GM18517 (cell line): ENCODE measurements around the gene BCAN.

Source experiments
- ATAC-seq: cut with Tn5 transposase; IDR thresholded peaks from one replicate; pipeline ENCODE4 v1.9.1; 2021; ENCODE audit warnings: mild to moderate bottlenecking, moderate library complexity; ENCODE audit not compliant: unreplicated experiment

Gene BCAN

DNA sequence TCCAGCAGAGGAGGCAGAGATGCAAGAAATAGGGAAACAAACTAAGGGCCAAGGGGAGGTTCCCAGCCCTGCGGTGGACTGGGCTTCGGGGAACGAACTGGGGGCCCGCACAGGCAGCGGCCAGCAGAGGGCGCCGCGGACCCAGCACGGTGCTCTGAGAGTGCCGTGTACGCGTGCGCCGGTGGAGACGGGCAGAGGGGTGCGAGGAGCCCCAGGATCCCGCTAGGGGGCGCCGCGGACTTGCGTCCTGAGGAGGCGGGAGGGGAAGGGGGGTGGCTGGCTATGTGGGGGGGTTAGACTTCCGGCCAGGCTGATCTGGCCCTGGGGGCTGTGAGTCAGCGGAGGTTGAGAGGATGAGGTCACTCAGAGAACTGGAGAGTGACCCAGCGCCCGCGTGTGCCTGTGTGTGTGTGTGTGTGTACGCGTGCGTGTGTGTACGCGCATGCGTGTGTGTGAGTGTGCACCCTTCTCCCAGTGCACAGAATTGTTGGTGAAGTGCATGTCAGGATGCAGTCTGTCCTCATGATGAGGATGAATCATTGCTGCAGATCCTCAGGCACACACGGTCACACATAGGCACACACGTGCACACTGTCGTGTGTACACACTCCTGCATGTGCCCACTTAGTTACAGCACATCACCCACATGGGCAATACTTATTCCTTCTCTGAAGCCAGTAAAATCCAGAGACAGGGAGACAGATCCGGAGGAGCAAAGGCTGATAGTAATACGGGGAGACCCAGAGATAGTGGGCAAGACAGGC is 18.3 kb downstream of the BCAN start:
- ATAC-seq = peak; percentile 45

DNA sequence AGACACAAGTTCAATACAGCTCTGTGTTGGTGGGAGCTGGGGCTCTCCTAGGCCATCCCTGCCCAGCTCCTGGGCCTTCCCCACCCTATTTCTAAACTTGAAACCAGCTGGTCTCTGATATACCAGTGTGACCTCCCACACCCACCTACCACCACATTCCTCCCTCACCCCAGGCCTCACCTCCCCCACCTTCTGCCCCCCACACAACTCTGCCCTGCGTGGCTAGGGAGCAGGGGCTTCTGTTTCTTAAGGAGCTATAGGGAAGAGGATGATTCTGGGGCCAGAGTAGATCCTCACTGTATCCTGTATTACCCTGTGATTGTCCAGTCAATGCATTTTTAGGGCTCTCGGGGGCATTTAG is 18.8 kb downstream of the BCAN start:
- ATAC-seq = peak; percentile 1

DNA sequence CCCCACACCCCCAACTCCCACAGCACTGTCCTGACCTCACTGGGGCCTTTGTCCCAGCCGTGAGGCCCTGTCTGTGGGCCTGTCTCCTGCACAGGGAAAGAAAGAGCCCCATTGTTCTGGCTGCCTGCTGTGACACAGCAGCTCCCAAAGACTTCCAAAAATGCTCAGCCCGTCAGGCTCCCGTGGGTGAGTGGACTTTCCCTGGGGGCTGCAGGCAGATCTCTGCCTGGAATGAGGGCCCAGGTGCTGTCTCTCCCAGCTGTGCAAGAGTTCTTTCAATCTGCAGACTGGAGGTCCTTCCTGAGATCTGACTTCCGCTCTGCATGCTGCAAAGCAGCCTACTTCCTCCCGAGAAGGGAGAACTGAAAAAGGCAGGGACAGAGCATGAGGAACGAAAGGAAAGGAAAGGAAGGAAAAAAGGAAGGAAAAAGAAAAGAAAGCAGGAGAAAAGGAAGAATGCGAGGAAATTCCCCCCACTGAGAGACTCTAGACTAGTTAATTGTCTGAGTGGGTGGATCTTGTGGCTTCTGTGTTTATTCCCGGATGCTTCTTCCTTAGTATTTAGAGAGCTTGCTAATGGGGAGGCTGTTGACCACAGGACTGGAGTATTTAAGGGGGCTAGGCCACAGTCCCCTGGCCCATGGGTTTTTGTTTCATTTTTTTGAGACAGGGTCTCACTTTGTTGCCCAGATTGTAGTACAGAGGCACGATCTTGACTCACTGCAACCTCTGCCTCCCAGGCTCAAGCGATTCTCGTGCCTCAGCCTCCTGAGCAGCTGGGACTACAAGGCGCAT is 20.3 kb downstream of the BCAN start:
- ATAC-seq = no peak

DNA sequence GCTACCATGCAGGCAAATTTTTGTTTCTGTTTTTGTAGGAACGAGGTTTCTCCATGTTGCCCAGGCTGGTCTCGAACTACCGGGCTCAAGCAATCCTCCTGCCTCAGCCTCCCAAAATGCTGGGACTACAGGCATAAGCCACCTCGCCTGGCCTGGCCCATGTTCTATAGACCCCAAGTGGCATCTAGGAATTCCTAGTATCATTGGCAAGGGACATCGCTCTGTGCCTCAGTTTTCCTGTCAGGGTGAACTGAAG is 20.8 kb downstream of the BCAN start:
- ATAC-seq = no peak

DNA sequence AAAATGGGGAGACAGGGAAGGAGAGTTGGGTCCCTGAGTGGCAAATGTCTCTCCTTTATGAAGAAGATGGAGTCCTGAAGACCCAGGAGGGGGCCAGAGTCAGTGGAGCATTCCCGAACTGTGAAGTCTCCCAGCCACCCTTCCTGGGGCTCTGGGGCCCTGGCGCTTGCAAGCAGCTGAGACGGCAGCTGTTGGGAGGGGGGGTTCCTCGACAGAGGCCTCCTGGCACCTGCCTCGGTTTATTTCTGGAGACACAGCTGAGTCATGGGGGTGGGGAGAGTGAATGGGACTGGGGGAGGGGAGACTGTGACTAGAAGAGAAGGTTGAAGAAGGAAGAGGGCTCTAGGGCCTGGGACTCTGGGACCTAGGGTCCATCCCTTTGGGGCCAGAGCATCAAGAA is 21.3 kb downstream of the BCAN start:
- ATAC-seq = no peak

DNA sequence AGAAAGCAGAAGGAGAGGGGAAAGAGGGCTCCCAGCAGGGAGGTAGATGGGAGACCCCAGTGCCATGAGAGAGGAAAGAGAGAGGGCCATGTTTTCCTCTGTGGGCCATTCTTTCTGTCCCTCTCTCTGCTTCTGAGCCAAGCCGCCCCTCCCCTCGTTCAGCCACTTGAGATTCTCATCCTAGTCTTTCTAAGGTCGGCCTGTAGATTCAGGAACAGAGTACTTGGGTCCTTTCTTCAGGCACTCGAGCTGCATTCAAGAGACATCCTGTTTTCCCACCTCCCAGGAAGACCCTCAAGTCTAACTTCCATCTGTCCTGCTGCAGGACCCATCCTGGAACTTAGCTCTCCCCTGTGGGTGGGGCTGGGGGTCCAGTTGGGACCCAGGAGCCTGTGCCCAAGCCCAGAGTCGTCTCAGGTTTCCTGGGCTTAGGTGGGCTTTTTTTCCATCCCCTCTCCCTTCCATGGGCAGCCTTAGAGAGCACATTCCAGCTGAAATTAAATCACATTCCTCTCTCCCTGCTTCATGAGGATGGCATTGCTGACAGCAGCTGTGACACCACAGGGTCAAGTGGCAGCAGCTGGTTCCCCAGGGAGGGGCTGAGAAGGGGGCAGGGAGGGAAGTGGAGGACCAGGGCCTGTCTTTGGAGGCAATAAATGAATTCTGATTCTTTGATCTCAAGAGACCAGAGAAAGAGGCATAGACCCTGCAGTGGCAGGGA is 22.3 kb downstream of the BCAN start:
- ATAC-seq = no peak

DNA sequence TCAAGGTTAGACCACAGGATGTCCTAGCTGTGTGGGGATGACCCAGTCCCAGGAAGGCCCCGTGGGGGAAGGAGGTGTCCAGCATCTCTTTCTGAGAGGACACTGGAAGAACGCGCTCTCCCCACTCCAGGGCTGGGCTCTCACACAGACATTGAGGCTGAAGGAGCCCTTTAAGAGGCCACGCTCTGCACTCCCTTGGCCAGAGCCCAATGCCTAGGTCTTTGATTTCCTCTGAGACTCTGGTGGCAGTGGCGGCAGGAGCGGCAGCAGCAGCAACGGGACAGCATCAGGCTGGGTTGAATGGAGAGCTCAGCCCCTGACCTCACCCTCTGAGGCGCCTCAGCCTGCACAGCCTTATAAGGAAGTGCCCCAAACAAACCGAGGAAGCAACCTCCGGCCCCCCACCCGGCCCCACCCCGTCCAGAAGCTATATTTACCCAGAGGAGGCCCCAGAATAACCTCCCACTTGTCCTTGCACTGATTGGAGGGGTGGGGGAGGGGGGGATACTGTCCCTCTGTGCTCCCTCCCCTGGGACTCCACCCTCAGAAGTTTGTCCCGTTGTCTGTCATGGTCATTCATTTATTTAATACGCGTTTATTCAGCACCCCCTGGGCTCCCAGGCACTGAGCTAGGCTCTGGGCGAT is 23.0 kb downstream of the BCAN start:
- no peak for ATAC-seq

DNA sequence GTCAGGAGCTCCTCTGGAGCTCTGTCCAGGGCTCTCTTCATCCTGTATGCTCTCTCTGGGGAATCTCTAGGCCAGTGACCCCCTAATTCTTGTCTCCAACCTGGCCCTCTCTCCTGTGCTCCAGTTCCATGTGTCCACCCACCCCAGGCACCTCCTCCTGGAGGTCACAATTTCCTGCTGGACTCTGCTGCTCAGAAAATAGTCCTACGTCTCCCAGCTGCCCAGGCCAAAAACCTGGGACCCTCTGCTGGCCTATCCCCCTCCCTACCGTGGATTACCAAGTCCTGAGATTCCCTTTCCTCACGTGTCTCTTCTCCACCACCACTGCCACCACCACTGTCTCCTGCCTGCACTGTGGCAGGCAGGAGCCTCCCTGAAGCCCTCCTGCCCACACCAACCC is 23.6 kb downstream of the BCAN start:
- ATAC-seq = no peak

DNA sequence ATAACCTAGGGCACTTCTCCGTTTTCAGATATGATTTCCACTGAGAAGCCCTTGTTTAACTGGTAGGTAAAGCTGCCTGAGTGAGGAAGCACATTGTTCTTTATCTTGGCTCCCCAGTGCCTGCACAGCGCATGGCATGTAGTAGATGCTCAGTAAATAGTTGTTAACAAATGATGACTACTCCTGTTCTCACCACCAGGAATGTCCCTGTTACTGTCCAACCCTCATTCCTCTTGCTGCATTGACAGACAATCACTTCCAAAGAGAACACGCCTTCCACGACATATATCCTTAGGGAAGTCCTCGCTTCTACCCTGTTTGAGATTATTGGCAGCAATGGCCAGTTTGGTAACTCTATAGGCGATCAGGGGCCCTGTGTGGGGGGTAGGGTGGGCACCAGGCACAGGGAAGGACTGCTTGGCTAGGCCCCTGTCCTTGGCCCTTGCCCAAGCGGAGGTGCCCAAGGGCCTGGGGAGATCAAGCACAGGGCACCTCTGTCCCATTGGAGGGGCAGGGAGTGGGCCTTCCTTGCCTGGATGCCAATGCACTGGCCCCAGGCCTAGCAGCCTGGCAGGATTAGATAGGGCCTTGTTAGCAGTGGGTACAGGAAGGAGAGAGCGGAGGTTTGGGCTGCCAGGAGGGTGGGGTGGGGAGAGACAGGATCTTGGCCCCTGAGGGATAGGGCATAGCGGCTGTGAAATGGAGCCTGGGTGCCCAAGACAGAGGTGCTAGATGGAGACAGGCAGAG is 25.1 kb downstream of the BCAN start:
- ATAC-seq = no peak

DNA sequence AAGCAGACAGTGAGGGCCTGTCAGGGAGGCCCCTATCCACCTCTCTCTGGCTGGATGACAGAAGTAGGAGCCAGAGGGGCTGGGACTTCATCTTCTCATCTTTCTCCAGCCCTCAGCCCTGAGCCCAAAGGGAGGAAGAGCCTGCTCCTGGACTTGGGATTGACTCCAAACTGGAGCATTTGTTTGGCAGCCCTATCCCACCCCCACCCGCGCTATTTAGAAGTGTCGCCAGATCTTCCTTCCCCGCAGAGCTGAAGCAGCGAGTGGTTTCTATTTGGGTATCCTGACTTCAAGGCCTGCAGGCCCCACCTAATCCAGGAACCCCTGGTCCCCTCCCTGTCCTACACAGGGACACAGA is 25.7 kb downstream of the BCAN start:
- no peak for ATAC-seq

DNA sequence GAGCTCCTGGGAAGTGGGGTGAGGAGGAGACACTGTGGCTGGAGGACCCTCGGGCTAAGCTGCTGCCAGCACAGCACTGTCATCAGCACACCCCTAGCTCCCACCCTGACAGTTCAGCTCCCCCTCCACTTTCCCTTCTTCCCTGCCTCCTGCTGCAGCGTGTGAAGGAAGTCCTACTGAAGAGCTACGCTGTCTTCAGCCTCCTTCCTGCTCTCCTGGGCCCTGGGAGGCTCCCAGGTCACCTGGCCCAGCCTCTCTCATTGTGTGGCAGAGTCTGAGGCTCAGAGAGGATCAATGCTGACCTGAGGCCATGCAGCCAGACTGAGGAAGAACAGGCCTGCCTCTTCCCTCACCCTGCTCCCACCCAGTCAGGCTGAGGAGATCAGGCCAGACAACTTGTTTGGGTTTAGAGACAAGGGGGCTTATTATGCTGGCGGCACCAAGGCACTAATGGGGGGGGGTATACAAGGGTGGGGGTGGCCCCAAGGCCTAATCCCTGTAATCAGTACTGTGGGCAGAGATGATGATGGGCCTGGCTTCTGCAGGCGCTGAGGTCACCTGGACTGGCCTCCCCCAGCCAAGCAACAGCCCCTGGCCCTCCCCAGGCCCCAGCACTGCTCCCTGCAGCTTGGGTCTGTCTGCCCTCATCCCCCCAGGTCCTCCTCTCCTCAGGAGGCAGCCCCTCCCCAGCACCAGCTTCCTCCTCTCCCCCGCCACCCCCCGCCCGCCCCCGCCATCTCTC is 26.2 kb downstream of the BCAN start:
- ATAC-seq = no peak

DNA sequence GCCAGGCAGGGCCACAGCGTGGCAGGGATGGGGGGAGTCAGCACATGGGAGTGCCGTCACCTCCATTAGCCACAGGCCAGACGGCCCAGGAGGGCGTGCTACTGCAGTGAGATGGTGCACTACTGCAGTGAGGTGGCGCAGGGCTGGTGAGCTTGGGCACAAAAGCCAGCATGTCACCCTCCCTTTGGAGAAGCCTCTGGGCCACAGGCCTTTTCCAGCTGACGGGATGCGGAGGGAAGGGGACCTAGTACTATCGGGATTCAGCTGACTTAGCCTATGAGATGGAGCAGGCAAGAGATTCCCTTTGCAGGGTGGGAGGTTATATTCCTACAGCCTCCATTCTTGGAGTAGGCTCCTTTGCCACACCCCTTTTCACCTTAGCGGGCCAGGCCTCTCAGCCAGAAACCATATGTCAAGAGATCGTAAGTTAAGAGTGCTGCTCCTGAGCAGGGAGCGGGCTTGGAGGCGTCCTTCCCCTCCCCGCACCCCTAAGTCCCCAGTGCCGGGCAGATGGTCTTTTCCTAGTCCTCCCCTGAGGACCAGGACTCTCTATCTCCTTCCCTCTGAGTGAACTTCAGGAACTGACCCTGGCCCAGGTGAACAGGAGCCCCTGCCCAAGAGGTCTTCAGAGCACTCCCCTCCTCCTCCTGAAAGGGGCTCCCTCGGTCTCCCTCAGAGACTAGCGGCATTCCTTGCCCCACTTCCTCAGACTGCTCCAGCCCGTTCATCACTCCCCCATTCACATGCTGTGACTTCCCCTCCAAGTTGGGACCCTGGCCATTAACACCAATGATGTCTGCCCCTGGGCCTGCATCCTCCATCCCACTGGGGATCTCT is 27.1 kb downstream of the BCAN start:
- ATAC-seq = no peak

DNA sequence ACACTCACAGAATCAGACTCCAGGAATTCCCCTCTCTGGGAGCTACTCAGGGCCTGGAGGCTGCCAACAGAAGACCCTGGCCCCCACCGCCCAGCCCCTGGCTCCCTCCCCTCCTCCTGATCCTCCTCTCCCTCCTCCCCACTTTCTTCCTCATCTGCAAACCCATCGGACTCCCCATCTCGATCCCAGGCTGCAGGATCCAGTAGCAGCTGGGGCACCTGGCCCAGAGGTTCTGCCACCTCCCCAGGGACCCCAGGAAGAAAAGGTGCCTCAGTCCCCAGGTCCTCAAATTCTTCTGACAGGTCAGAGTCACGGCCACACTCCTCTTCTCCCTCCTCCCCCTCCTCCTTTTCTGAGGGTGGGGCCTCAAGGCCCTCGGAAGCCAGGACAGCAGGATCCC is 27.9 kb downstream of the BCAN start:
- ATAC-seq = no peak

DNA sequence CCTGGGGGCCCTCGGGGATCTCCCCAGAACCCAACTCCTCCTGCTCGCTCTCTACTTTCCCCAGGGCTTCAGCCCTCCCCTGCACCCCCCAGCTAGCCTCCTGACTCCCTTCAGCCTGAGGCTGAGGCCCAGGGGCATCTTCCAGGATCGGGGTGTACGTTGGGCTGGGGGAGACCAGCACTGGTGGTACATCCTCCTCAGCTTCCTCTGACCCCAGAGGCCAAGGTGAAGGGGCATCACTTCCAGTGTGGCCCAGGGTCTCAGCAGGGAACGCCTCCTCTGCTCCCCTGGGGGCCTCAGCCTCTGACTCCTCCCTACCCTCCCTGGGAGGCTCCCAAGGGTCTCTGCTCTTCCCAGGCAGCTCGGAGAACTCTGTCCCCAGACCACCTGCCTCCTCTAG is 28.4 kb downstream of the BCAN start:
- no peak for ATAC-seq

DNA sequence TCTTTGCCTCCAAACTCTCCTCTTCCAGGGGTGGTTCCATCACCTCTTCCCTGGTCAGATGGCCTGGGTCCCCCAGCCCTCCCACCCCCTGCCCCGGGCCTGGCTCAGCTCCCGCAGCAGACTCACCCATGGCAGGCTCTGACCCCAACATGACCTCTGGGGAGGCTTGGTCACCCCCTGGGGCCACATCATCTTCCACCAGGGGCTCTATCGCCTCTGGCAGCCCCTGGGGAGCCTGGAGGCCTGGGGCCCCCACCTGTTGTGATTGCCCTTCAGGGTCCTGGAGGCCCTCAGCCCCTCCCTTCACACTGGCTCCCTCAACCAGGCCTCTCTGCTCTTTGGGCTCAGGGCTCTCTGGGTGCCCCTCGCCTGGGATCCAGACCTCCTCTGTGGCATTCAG is 28.9 kb downstream of the BCAN start:
- no peak for ATAC-seq

DNA sequence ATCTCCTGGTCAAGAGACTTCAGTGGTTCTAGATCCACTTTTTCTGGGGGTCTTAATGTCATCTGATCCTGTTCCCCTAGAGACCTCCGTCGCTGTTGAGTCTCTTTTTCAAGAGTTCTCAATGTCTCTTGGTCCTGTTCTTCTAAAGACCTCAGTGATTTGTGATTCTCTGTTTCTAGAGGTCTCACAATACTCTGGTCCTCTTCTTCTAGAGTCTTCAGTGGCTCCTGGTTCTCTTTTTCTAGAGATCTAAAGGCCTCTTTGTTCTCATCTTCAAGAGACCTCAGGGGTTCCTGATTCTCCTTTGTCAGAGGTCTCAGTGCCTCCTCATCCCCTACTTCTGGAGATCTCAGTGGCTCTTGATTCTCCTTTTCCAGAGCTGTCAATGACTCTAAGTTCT is 29.9 kb downstream of the BCAN start:
- ATAC-seq = no peak

DNA sequence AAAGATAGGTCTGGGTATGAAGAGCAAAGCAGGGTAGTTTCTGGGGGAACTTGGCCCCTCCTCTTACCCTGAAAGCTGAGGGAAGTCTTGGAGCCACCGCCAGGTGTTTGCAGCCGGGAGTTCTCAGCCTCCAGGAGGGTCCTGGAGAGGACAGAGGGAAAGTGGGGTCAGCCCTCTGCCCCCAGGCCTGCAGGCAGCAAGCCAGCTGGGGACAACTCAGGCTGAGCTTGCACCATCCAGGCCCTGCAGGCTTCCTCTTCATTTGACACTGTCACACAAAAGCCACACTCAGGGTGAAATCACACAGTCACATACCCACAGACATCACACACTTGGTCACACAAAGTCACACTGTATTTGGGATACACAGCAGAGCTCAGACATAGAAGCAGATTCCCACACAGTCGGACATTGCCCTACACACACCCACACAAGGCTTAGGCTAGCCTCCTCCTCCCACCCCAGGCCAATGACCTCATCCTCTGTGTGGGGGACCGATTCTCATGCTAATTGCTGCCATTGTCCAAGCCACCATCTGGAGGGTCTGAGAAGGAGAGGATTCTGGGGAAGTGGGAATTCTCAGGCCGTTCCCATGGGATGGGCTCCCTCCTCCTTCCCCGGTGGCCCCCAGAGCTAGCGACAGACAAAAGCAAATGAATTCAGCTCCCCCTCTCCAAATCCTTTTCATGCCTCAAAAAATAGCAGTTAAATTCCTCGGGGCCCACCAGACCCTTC is 31.6 kb downstream of the BCAN start:
- no peak for ATAC-seq

DNA sequence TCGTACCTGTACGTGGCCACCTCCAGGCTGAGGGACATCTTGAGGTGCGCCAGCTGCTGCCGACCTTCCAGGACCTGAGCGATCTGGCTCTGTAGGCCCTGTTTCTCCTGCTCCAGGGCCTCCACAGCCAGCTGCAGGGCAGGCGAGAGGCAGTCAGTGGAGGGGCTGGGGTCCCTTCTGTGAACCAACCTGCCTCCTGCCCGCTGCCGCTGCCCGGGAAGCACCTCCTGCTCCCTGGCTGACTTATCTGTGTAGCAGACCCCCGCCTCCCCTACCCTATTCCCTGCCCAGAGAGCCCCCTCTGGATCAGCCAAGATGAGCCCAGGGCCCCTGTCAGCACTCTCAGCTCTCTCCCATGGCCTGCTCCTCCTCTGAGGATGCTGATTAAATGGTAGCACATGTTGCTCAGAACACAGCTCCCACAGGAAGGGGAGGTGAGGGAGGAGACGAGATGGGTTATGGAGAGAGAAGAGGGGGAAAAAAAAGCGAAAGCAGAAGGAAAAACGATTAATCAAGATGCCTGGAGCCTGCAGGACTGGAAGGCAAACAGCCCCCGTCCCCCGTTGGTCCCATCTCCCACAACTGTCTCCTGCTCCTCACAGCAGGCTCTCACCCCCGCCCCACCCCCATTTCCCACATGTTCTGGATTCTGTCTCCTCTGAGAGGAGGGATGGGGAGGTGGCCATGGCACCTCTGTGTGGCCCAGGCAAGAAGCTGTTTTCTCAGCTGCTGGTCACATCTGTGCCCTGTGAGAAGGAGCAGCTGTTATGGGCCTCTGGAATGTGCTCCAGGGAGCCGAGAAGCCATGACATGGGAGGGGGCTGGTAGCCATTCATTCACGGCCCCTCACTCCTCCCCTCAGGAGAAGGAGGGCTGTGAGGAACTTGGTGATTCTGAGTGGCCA is 33.5 kb downstream of the BCAN start:
- ATAC-seq = no peak
